Cerebellar cortex (tissue), 1 donor: Measurements from ENCODE around the gene CHMP6.
A peak's percentile ranks its signal among the peaks of the same experiment; 100 is the strongest.
"Not testable (repeated sequence)": the region's sequence is repeated elsewhere in the genome, so short reads cannot be mapped to it uniquely, and the experiment has no call there.

ENCODE experiments used
- DNase-seq: peaks from one replicate; pipeline ENCODE4 v3.0.0-alpha.2; 2015; ENCODE audit warnings: low spot score

Gene CHMP6

GRCh38 chr17:81030312-81030711, 38.7 kb downstream of the CHMP6 start:
- DNase-seq: not testable (repeated sequence)

GRCh38 chr17:81030741-81031565, 39.3 kb downstream of the CHMP6 start:
- no peak for DNase-seq

GRCh38 chr17:81031566-81032550, 40.2 kb downstream of the CHMP6 start:
- peak; percentile 52 for DNase-seq

GRCh38 chr17:81032641-81033480, 41.2 kb downstream of the CHMP6 start:
- DNase-seq: peak; percentile 81

- DNase-seq: peak; percentile 44
These were observed 42.0 kb downstream of the CHMP6 start for GRCh38 chr17:81033535-81034167.

- peak; percentile 17 for DNase-seq
These were observed 42.6 kb downstream of the CHMP6 start for GRCh38 chr17:81034168-81034777.

GRCh38 chr17:81034779-81035520, 43.3 kb downstream of the CHMP6 start, which contains the start of gene BAIAP2:
TSS of gene BAIAP2 (plus strand) at chr17:81035151. CDS start at chr17:81035255, 104 bp downstream.
- peak; percentile 95 for DNase-seq

- DNase-seq: peak; percentile 36
These were observed 44.0 kb downstream of the CHMP6 start for GRCh38 chr17:81035521-81036196.

GRCh38 chr17:81036197-81036941, 44.7 kb downstream of the CHMP6 start:
- peak; percentile 64 for DNase-seq

- peak; percentile 69 for DNase-seq
These were observed 45.6 kb downstream of the CHMP6 start for GRCh38 chr17:81037026-81037797.

GRCh38 chr17:81037798-81038733, 46.4 kb downstream of the CHMP6 start:
- DNase-seq: no peak

GRCh38 chr17:81039096-81039495, 47.5 kb downstream of the CHMP6 start:
- DNase-seq: no peak

- DNase-seq: no peak
These were observed 48.5 kb downstream of the CHMP6 start for GRCh38 chr17:81039854-81040758.

- DNase-seq: no peak
These were observed 49.2 kb downstream of the CHMP6 start for GRCh38 chr17:81040791-81041337.

GRCh38 chr17:81042606-81043005, 51.0 kb downstream of the CHMP6 start:
- no peak for DNase-seq
